RPMI8226 (cell line): ENCODE measurements around the gene CT45A1.
A peak's percentile ranks its signal among the peaks of the same experiment; 100 is the strongest.
"Not testable (repeated sequence)": the region's sequence is repeated elsewhere in the genome, so short reads cannot be mapped to it uniquely, and the experiment has no call there.

ENCODE experiments used
- DNase-seq: peaks from one replicate; pipeline ENCODE4 v3.0.0-alpha.2; 2015

Gene CT45A1, protein sequence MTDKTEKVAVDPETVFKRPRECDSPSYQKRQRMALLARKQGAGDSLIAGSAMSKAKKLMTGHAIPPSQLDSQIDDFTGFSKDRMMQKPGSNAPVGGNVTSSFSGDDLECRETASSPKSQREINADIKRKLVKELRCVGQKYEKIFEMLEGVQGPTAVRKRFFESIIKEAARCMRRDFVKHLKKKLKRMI

DNA sequence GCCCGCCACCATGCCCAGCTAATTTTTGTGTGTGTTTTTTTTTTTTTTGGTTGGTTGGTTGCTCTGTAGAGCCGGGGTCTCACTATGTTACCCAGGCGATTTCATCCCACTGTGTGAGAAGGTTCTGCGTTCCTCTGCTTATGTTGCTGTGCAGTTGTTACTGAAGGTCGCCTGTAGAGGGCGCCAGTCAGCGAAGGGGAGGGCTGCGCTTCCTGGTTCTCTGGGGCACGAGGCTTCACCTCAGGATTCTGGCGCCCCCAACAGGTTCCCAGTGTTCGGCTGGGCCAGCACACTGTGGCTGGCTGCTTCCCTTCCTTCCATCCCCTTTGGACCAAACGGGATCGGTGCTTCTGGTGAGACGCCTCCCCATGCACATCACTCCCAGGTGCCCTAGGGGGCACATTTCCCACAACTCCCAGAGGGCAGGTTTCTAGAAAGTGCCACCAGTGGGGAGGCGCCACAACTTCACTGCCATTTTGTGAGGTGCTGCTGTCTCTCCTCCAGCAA lies at the start of gene CT45A1:
Gene CT45A1 (plus strand): TSS at position 457 of the 507 bp plus-strand sequence. CDS start 5,302 bp downstream, outside the sequence.
- DNase-seq, result peak; percentile 3

DNA sequence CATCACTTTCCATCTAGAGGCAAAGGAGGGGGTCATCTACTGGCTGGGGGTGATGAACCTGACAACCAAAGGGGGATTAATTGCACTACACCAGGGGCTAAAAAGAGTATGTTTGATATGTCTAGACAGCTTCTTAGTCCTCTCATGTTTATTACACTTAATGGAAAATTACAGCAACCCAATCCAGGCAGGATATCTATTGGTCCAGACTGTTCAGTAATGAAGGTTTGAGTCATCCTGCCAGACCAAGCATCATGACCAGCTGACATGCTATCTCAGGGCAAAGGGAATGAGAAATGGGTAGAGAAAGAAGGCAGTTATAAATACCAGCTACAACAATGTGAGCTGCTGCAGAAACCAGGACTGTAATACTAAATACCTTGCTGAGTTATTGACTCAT lies 40.5 kb upstream of the CT45A1 start:
- not testable (repeated sequence) for DNase-seq

DNA sequence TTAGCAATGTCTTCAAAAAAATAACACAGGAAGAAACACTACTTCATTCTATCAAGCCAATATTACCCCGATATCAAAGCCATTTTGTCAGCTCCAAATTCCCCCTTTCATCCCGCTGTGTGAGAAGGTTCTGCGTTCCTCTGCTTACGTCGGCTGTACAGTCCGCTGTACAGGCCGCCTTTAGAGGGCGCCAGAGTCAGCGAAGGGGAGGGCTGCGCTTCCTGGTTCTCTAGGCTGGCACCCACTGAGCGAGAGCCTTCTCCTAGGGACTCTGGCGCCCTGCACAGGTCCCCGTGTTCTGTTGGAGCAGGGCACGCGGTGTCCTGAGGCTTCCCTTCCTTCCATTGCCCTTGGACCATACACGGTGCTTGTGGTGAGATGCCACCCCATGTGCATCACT lies 25.3 kb upstream of the CT45A1 start:
- DNase-seq, result peak; percentile 35

DNA sequence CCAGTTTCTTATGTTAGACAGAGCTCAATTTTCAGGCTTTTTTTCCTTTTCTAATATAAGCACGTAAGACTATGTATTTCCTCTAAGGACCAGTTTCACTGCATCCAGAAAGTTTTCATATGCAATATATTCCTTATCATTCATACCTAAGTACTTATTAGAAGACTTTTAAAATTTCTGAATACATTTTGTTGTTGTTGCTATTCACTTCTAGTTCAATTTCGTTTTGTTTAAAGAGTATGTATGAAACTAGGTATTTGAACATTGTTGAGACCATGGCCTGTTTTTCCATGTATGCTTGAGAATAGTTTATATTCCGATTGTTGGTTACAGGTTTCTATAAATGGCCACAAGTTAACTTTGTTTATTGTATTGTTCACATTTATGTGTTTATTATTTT lies 18.0 kb upstream of the CT45A1 start:
- DNase-seq, result no peak

DNA sequence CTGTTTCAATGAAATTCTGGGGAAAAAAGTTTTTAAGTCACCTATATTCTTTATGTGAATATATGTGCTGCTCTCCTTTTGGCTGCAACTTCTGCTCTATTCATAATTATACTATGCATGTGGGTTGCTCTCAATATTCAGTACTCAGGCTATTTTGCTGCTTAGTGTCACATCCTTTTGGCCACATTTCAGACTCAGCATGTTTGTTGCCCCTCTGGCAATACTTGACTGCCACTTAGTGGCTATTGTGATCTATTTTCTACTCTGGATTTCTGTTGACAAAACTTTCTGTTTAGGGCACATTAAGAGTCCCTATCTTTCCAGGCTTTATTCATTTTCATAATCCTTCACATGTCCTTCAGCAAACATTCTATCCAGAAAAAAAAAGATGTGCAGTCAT lies 15.8 kb upstream of the CT45A1 start:
- peak; percentile 16 for DNase-seq

DNA sequence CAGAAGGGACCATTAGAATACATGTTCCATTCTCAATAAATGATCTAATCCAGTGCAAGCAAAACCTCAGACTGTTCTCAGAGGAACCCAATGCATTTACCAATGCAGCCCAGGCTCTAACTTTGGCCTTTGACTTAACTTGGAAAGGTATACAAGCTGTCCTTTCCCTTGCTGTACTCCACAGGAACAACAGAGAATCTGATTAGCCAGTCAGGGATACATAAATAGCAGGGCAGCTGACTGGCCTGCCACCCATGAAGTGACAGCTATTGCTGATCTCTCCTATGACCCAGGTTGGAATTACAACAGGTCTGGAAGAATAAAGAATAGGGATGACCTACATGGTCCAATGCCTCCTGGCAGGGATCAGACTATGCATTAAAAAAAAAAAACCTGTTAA lies 14.5 kb upstream of the CT45A1 start:
- DNase-seq, result no peak

DNA sequence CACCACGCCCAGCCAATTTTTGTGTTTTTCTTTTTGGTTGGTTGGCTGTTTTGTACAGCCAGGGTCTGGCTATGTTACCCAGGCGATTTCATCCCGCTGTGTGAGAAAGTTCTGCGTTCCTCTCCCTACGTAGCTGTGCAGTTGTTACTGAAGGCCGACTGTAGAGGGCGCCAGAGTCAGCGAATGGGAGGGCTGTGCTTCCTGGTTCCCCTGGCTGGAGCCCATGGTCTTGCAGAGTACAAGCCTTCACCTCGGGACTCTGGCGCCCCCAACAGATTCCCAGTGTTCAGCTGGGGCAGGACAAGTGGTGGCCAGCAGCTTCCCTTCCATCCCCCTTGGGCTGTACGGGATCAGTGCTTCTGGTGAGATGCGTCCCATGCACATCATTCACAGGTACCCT lies 5.6 kb upstream of the CT45A1 start:
- DNase-seq, result peak; percentile 3

DNA sequence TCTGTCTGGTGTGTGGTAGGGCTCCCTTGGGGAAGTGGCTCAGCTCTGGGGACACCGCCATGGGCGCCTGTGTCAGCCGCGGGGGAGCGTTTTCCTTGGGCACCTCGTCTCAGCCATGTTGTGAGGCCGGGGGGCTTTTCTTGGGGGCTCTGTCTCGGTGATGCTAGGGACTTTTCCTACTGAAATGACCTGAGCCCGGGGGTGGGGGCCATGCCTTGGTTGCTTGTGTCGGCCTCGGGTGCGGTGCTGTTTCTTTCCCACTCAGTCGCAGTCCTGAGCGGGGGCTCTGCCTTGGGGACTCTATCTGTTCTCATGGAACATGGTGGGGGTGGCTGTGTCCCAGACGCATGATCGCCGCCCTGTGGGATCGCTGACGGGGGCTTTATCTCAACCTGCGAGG lies 356 bp downstream of the CT45A1 start:
- DNase-seq, result no peak

DNA sequence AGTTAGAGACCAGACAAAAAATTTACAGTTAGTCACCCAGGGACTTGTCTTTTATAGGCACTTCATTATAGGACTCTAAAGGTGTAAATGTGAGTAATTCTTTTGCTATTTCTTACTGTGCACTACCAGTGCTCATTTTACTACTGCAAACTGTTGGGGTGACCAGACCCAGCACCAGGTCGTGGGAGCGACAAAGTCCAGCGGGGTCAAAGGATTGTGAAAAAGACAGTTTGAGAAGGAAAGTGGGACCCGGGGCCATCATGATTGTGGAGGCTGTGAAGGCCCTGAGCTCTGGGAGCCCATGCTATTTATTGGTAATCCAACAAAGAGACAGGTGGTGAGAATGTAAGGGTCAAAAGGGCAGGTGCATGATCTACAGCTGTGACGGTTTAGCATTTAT lies 21.2 kb downstream of the CT45A1 start:
- DNase-seq, result not testable (repeated sequence)

DNA sequence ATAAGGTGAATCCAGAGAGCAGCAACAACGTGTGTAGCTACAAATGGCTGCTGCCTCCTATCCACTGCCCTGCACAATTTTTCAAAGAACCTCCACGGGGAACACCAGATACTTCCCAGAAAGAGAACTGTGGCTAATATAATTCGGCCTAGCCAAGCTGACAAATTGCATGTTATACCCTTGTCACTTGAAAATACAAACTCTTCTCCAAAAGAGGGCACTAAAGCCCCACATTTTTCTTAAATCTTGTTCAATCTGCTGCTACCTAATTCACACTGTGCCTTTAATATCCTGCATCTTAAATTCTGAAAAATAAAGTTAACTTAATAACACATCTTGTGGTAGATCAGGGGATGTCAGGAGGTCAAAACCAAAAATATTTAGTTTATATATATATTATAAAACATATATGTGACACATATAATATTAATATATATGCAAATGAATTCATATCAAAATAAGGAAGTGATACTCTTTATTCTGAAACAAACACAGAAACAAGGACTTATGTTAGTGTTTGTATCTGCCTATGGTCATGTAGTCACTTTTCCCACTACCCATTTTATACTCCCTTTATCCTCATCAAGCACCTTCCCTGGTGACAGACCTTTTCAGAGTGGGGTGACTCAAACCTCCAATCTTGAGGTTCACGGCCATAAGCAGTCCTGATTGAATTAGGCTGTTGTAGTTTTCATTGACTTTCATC lies 24.1 kb downstream of the CT45A1 start:
- DNase-seq, result peak; percentile 13

DNA sequence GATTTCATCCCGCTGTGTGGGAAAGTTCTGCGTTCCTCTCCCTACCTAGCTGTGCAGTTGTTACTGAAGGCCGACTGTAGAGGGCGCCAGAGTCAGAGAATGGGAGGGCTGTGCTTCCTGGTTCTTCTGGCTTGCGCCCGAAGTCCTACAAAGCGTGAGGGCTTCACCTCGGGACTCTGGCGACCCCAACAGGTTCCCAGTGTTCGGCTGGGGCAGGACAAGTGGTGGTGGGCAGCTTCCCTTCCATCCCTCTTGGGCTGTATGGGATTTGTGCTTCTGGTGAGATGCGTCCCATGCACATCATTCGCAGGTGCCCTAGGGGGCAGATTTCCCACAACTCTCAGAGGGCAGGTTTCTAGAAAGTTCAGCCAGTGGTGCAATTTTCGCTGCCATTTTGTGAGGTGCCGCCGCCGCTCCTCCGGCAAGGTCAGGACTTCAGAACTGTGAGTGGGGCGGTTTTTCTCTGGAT lies 27.3 kb downstream of the CT45A1 start:
- peak; percentile 59 for DNase-seq

DNA sequence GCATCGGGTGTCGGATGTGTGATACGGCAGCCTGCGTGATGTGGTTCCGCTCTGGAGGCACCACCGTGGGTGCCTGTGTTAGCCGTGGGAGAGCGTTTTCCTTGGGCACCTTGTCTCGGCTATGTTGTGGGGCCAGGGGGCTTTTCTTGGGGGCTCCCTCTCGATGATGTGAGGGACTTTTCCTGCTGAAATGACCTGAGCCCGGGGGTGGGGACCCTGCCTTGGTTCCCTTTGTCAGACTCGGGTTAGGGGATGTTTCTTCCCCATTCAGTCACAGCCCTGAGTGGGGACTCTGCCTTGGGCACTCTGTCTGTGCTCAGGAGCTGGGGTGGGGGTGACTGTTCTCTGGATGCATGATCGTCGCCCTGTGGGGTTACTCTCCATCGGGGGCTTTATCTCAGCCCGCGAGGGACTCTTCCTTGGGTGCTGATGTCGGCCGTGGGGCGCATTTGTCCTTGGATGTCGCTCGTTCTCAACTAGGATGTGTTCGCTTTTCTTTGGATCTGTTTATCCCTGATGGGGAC lies 27.8 kb downstream of the CT45A1 start:
- DNase-seq, result no peak

DNA sequence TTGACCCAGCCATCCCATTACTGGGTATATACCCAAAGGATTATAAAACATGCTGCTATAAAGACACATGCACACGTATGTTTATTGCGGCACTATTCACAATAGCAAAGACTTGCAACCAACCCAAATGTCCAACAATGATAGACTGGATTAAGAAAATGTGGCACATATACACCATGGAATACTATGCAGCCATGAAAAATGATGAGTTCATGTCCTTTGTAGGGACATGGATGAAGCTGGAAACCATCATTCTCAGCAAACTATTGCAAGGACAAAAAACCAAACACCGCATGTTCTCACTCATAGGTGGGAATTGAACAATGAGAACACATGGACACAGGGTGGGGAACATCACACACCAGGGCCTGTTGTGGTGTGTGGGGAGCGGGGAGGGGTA lies 31.3 kb downstream of the CT45A1 start:
- not testable (repeated sequence) for DNase-seq

DNA sequence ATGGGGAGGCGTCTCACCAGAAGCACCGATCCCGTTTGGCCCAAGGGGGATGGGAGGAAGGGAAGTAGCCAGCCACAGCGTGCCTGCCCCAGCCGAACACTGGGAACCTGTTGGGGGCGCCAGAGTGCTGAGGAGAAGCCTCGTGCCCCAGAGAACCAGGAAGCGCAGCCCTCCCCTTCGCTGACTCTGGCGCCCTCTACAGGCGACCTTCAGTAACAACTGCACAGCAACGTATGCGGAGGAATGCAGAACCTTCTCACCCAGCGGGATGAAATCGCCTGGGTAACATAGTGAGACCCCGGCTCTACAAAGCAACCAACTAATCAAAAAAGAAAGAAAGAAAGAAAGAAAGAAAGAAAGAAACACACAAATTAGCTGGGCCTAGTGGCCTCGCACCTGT lies 54.7 kb downstream of the CT45A1 start, which contains the start of gene CT45A3:
Gene CT45A3 (minus strand): TSS at position 101 of the 400 bp plus-strand sequence. CDS start 3,747 bp downstream, outside the sequence.
- DNase-seq, result not testable (repeated sequence)
